Measurements from ENCODE around the gene BBS7. TPM values are rescaled to one million over a fixed set of nuclear protein-coding genes. Genes with fewer than 3 reads are reported as not detected.

Gene BBS7
- polyA plus RNA-seq (2011; rRNA removed) (22.2 and 28.9 TPM in 2 replicates), polyA minus RNA-seq (2011; rRNA and poly(A)+ RNA removed) (10.8 and 16.3 TPM in 2 replicates)

- no peak for TF ChIP-seq CTCF (IDR thresholded peaks at IDR 0.05; ENCODE audit: low read depth, low read length)
- CTCF ChIA-PET: interaction anchor here (0.7 to 1.3 kb wide), 4 partner anchors 14 to 708 kb away, joined by 3 to 5 read pairs (median 3); no protein-coding TSS in a partner anchor
- peak; percentile 85 for DNase-seq (ENCODE audit: low read depth, low spot score)
- H3K27me3 ChIP-seq (ENCODE audit: control insufficient read depth, insufficient read depth, low read length): no peaks in the 10 kb centered on the region
- POLR2A ChIA-PET: interaction anchor here (0.6 to 1.1 kb wide), 3 partner anchors 46 to 173 kb away, joined by 3 to 4 read pairs (median 3); partner anchors contain the start of gene CCNA2
- 0 out of 2 replicates have a peak, but pooled peaks cover 3% of the 10 kb centered on the region for H3K9me3 ChIP-seq (ENCODE audit: control insufficient read depth, insufficient read depth, low read length)
- H3K27ac ChIP-seq (ENCODE audit: low read depth, low read length): peak within 1 kb of the TSS; percentile 74
- peak within 1 kb of the TSS; percentile 81 for H3K4me3 ChIP-seq (ENCODE audit: low read depth, low read length)
Measured at GRCh38 chr4:121869841-121870822, at the start of gene BBS7. BBS7 (minus strand) TSS chr4:121870474; CDS start chr4:121870313, 161 bp downstream.

- no peak for DNase-seq (ENCODE audit: low read depth, low spot score)
- CTCF ChIA-PET: interaction anchor here (1.2 to 2.5 kb wide), 2 partner anchors 13 to 310 kb away, joined by 3 to 9 read pairs; no protein-coding TSS in a partner anchor
- no peak for TF ChIP-seq CTCF (IDR thresholded peaks at IDR 0.05; ENCODE audit: low read depth, low read length)
Measured at GRCh38 chr4:121913667-121914066, 43.4 kb upstream of the BBS7 start.

GRCh38 chr4:121908346-121908745 is 38.1 kb upstream of the BBS7 start:
- Histone ChIP-seq H3K4me3 (ENCODE audit: low read depth, low read length) (no peak overlapping the region), H3K27me3 (ENCODE audit: control insufficient read depth, insufficient read depth, low read length) (no peaks in the 10 kb centered on the region), H3K9me3 (ENCODE audit: control insufficient read depth, insufficient read depth, low read length) (no peaks in the 10 kb centered on the region), H3K27ac (ENCODE audit: low read depth, low read length) (no peak overlapping the region)
- POLR2A ChIA-PET: no interaction called here
- no peak for DNase-seq (ENCODE audit: low read depth, low spot score)
- CTCF ChIA-PET: no interaction called here
- TF ChIP-seq CTCF (IDR thresholded peaks at IDR 0.05; ENCODE audit: low read depth, low read length): no peak

More at GRCh38 chr4:121913667-121914066, 43.4 kb upstream of the BBS7 start:
- Histone ChIP-seq H3K4me3 (ENCODE audit: low read depth, low read length) (no peak overlapping the region), H3K27me3 (ENCODE audit: control insufficient read depth, insufficient read depth, low read length) (no peaks in the 10 kb centered on the region), H3K27ac (ENCODE audit: low read depth, low read length) (no peak overlapping the region), H3K9me3 (ENCODE audit: control insufficient read depth, insufficient read depth, low read length) (no peaks in the 10 kb centered on the region)
- POLR2A ChIA-PET: no interaction called here

GRCh38 chr4:121900132-121900983 is 30.1 kb upstream of the BBS7 start:
- no peaks in the 10 kb centered on the region for H3K9me3 ChIP-seq (ENCODE audit: control insufficient read depth, insufficient read depth, low read length)
- ChIA-PET CTCF (interaction anchor here (0.7 to 3.0 kb wide), 63 partner anchors 8 to 1031 kb away, joined by 3 to 52 read pairs (median 4); no protein-coding TSS in a partner anchor), POLR2A (no interaction called here)
- peak; percentile 36 for DNase-seq (ENCODE audit: low read depth, low spot score)
- H3K27ac ChIP-seq (ENCODE audit: low read depth, low read length): no peak overlapping the region
- no peak overlapping the region for H3K4me3 ChIP-seq (ENCODE audit: low read depth, low read length)
- TF ChIP-seq CTCF (IDR thresholded peaks at IDR 0.05; ENCODE audit: low read depth, low read length): peak; percentile 84
- no peaks in the 10 kb centered on the region for H3K27me3 ChIP-seq (ENCODE audit: control insufficient read depth, insufficient read depth, low read length)

Measured in AG04450 (cell line).